Measurements from ENCODE around the gene KARS1.
"Not testable (repeated sequence)": the region's sequence is repeated elsewhere in the genome, so short reads cannot be mapped to it uniquely, and the experiment has no call there.

The KARS1 gene

DNA sequence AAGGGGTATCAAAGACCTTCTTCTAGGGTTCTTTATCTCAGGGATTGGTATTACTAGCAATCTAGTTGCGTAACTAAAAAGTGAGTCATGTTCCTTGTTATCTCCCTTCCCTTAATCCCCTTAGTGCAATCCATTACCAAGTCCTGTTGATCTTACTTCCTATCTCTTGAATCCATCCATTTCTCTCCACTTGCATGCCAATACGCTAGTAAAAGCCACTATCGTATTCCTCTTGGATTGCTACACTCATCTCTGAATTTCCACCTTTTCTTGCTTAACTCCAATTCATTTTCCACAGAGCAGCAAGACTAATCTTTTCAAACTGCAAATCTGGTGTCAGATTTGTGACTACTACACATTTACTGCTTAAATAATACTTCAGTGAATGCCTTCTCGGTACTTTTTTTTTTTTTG is 22.5 kb downstream of the KARS1 start:
- DNase-seq (ENCODE audit: low read depth in 2 of 2) = no peak

- DNase-seq (ENCODE audit: low read depth in 2 of 2) = peak; percentile 86 to 87
Observed at GRCh38 chr16:75622761-75623605, 24.5 kb downstream of the KARS1 start, which contains the start of gene ADAT1. ADAT1 (minus strand) TSS chr16:75623281; CDS start chr16:75620799, 2,482 bp downstream.

- no peak for DNase-seq (ENCODE audit: low read depth in 2 of 2)
Observed at GRCh38 chr16:75621170-75621477, 26.3 kb downstream of the KARS1 start.

DNA sequence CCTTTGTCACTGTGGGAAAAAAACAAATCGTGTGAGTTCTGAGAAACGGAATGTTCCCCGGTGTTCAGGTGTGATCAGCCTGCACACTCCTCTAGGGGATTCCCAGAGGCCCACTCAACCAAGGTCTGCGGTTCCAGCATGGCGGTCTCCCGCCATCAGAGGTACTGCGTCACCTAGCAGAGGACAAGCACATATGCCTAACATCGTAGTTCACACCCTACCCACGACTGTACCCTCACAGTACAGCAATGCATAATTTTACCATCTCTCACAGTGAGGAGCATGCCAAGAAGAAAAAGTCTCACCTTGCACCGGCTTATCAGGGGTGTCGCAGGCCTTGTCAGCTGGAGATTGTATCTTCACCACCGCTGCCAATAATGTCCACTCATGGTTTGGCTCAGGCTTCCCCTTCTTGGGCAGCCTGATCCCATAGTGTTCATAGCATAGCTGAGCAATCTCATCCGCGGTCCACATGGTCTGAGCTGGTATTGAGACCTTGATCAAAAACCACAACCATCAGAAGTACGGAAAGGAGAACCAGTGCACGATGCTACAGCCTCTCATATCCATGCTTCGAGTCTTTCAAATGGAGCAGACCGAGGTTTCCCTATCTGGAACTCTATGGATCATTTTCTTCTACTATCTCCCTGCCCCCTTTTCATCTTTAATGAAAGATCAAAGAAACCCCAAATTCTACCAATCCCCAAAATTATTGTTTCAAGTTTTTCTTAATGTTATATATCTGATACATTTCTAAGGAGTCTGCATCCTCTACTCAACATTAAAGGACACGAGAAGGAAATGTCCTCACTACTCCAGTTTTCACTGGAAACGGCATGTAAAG is 26.9 kb downstream of the KARS1 start:
- DNase-seq (ENCODE audit: low read depth in 2 of 2) = no peak

GRCh38 chr16:75618780-75619179 is 28.7 kb downstream of the KARS1 start:
- no peak for DNase-seq (ENCODE audit: low read depth in 2 of 2)

- no peak for DNase-seq (ENCODE audit: low read depth in 2 of 2)
Observed at GRCh38 chr16:75617121-75617520, 30.3 kb downstream of the KARS1 start.

DNA sequence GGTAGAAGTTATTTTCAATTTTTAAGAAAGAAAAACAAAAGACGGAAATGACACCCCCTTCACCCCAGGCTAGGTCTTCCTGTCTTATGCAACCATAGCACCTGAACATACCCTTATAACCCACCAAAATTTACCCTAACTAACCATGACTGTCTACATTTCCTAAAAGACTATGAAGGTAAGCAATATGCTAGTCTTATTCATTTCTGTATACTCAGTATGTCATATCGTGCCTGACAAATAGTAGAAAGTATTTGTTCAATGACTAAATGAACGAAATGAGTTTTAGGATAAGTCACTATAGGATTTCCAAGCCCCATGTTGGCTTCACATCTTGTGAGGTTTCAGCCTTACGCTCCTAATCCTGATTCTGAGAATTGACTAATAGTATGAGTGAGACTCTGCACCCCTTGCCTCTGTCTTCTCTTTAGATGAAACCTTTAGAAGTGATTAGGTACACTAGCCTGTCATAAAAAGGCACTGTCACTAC is 30.9 kb downstream of the KARS1 start:
- DNase-seq (ENCODE audit: low read depth in 2 of 2) = no peak

DNA sequence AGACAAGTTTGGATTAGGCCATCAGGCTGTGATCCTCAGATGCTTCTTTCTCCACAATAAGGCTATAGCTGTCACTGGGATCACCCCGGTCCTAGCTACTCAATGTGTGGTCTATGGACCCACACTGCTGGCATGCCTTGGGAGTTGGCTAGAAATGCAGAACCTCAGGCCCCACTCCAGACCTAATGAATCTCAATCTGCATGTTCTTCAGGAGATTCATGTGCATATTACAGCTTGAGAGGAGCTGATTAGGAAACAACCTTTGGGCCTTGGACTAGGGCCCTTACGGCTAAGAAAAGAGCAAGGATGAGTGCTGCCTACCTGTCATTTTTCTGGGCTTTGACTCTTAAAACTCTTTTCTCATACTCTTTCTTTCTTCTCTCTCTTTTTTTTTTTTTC is 31.8 kb downstream of the KARS1 start:
- no peak for DNase-seq (ENCODE audit: low read depth in 2 of 2)

DNA sequence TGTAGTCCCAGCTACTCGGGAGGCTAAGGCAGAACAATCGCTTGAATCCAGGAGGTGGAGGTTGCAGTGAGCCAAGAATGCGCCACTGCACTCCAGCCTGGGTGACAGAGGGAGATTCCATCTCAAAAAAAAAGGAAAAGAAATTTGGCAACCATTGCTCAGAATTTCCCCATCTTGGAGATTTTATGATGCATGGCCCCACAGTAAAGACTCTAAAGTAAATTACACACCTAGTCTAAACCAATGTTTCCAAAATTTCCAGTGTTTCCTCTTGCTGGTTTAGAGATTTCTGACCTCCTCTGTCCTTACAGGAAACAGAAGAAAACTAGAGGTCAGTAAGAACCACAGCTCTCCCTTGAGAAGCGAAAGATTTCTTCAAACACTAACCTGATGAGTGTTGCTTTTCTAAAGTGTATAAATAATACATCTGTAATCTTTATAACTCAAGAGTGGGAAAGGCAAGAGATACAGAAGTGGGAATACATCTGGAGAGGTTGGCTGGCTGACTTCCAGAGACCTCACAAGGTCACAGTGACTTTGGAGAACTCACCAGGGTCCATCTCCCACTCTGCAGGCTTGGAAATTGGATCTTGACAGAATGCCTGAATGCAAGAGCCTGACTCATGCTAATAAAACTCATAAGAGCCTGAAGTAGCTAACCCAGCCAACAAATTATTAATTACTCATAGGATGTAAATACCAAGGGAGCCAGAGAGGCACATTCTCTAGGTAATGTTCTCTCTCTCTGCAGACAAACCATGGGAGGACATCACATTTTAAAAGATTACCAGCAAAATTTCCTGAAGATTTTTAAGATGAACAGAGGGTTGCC is 33.2 kb downstream of the KARS1 start:
- DNase-seq (ENCODE audit: low read depth in 2 of 2) = no peak

GRCh38 chr16:75606507-75606906 is 41.0 kb downstream of the KARS1 start:
- no peak for DNase-seq (ENCODE audit: low read depth in 2 of 2)

DNA sequence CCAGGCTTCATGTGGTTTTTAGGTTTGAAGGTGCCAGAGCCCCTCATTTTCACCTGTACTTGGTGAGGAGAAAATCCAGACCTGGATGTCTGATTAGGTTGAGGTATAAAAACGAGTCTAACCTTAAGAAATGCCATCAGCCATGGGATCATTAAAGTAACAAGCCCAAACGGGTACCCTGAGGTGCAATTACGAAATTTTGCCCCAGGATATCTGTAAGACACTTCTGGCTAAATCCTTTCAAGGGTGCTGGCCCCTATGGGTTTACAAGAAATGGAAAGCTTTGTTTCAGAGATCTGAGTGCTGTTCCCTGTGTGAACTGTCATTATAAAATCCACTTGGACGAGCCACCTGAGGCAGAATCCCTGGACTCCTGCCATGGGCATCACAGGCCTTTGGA is 44.2 kb downstream of the KARS1 start:
- DNase-seq (ENCODE audit: low read depth in 2 of 2) = no peak

DNA sequence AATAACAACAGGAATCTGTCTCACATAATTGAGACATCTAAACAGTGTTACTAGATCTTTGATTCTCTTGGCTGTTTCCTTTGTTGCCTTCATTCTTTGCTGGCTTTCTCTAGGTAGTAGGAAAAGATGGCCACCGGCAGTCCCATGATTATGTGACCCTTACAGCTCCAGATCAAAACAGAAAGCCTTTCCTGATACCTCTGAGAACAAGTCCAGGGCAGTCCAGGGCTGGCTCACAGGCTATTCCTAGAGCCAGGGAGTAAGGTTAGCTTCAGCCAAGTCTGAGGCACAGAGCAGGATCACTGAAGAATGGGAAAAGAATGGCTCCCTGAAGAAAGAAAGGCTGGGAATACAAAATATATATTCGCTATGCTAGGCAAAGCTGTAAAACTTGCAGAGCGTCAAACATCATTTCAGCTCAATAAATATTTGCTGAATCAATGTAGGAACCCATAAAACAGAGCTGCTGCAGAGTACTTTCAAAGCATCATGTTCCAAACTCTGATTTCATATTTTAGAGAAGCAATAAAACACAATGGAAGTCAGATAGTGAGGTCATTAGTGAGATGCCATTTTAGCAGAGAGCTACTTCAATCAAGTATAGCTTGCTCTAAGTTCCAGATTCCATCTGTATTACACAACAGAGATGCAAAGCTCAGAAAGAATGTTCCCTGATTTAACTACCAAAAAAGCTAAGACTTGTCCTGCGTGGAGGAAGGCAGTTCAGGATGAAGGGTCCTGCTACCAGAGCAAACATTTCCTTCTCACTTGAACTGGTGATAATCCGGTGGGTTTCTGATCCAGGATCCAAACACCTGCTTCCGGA is 47.8 kb downstream of the KARS1 start:
- no peak for DNase-seq (ENCODE audit: low read depth in 2 of 2)

GRCh38 chr16:75593825-75594820 is 53.3 kb downstream of the KARS1 start:
- no peak for DNase-seq (ENCODE audit: low read depth in 2 of 2)

- no peak for DNase-seq (ENCODE audit: low read depth in 2 of 2)
Observed at GRCh38 chr16:75593308-75593707, 54.2 kb downstream of the KARS1 start.

- not testable (repeated sequence) for DNase-seq (ENCODE audit: low read depth in 2 of 2)
Observed at GRCh38 chr16:75591927-75592326, 55.5 kb downstream of the KARS1 start.

DNA sequence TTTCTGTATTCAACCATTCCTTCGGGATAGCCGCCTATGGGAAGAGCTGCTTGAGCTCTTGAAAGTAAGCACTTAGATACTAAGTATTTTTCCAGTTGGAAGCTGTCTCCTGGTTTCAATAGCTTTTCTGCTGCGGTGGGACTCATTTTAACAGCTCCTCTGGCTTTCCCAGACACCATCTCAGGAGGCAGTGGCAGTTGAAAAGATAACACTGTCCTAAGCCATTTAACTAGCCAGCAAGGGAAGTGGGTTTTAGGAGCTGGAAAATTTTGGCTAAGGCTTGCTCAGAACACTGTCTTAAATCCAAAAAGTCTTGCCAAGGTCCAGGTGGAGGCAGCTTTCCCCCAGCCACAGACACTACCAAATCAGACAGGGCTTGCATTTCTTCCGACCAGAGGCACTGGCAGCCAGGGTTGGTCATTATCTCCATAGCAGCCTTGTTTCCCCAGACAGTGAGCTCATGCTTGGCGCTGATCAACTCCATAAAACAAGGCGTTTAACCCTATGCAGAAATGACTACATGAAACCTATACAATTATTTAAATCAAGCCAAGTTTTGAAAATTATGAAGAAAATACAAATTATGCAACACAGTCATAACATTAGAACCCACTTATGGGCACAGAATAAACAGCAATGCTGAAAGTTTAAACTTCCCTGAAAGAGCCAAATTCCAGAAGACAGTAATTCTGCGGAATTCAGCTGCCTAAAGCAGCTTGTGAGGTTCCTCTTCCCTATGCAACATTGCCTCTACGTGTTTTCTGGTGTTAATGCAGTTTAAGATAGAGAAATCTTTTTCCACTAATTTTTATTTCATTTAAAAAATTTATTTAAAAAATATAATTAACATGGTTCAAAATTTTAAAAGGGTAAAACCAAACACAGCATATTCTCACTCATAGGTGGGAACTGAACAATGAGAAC is 56.3 kb downstream of the KARS1 start:
- DNase-seq (ENCODE audit: low read depth in 2 of 2) = no peak

- no peak for DNase-seq (ENCODE audit: low read depth in 2 of 2)
Observed at GRCh38 chr16:75589306-75589705, 58.2 kb downstream of the KARS1 start.

- DNase-seq (ENCODE audit: low read depth in 2 of 2) = no peak
Observed at GRCh38 chr16:75588716-75589115, 58.7 kb downstream of the KARS1 start.

DNA sequence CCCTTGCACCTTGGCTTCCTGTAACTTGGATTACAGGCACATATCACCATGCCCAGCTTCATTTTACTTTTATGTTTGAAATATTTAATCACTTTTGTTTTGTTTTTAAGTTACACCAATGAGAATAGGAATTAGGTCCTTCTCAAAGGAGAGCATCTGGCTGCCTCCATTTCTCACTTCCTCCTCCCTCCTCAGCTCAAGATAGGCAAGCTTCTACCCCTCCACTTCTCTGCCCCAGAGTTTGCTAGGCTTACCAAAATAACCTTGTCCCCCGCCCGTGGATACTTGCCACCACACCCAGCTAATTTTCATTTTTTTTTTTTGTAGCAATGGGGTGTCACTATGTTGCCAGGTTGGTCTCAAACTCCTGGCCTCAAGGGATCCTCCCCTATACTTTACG is 63.4 kb downstream of the KARS1 start:
- DNase-seq (ENCODE audit: low read depth in 2 of 2) = no peak
